RWPE2 (cell line): Measurements from ENCODE around the gene RAB33B.

Experiments
- ATAC-seq: fragments of 200-7000 bp; cut with Tn5 transposase; 3 replicates; pipeline ENCODE4 v1.9.1; 2021; ENCODE audit warnings: low read depth
- DNase-seq: peaks from one replicate; pipeline ENCODE4 v3.0.0-alpha.2; 2020; ENCODE audit warnings: low spot score
- H3K27ac ChIP-seq: fragments of 450-650 bp; 2 replicates; pipeline ENCODE4 v1.5.1; 2017; ENCODE audit warnings: mild to moderate bottlenecking; ENCODE audit not compliant: poor library complexity, severe bottlenecking
- H3K27me3 ChIP-seq: fragments of 250-450 bp; sonication (Bioruptor Pico); 2 replicates; pipeline ENCODE4 v1.5.1; 2021; ENCODE audit warnings: mild to moderate bottlenecking, moderate library complexity; ENCODE audit not compliant: insufficient read depth, poor library complexity, severe bottlenecking
- H3K36me3 ChIP-seq: fragments of 250-450 bp; sonication (Bioruptor Pico); 2 replicates; pipeline ENCODE4 v1.5.1; 2020; ENCODE audit warnings: low read depth, mild to moderate bottlenecking, moderate library complexity
- H3K4me1 ChIP-seq: fragments of 250-450 bp; sonication (Bioruptor Pico); 2 replicates; pipeline ENCODE4 v1.5.1; 2021; ENCODE audit warnings: mild to moderate bottlenecking, moderate library complexity; ENCODE audit not compliant: insufficient read depth, poor library complexity, severe bottlenecking
- H3K4me3 ChIP-seq: fragments of 250-450 bp; sonication (Bioruptor Pico); 2 replicates; pipeline ENCODE4 v1.5.1; 2021; ENCODE audit warnings: mild to moderate bottlenecking, moderate library complexity; ENCODE audit not compliant: severe bottlenecking
- H3K9me3 ChIP-seq: fragments of 250-450 bp; sonication (Bioruptor Pico); 2 replicates; pipeline ENCODE4 v1.5.1; 2021; ENCODE audit warnings: mild to moderate bottlenecking, moderate library complexity; ENCODE audit not compliant: severe bottlenecking
- CTCF ChIP-seq: fragments of 450-650 bp; IDR thresholded peaks from one replicate; pipeline ENCODE4 v1.5.1; 2017; ENCODE audit warnings: mild to moderate bottlenecking, moderate library complexity; ENCODE audit not compliant: poor library complexity, severe bottlenecking

The RAB33B gene

GRCh38 chr4:139470997-139471665 is 17.2 kb downstream of the RAB33B start:
- H3K36me3 ChIP-seq = peaks cover 17% of the 10 kb centered on the region
- H3K4me3 ChIP-seq = no peak overlapping the region
- no peak for TF ChIP-seq CTCF
- no peaks in the 10 kb centered on the region for H3K4me1 ChIP-seq
- H3K9me3 ChIP-seq = no peaks in the 10 kb centered on the region
- ATAC-seq (no peak), DNase-seq (no peak)
- no peak overlapping the region for H3K27ac ChIP-seq
- H3K27me3 ChIP-seq = no peaks in the 10 kb centered on the region

- ATAC-seq = no peak
- Histone ChIP-seq H3K9me3 (no peaks in the 10 kb centered on the region), H3K27me3 (no peaks in the 10 kb centered on the region), H3K4me1 (no peaks in the 10 kb centered on the region), H3K27ac (no peak overlapping the region), H3K36me3 (peaks cover 17% of the 10 kb centered on the region), H3K4me3 (no peak overlapping the region)
- no peak for TF ChIP-seq CTCF
- no peak for DNase-seq
Observed at GRCh38 chr4:139472852-139473251, 18.9 kb downstream of the RAB33B start.

- no peak overlapping the region for H3K27ac ChIP-seq
- no peak for ATAC-seq
- DNase-seq = no peak
- no peaks in the 10 kb centered on the region for H3K4me1 ChIP-seq
- H3K27me3 ChIP-seq = no peaks in the 10 kb centered on the region
- H3K9me3 ChIP-seq = no peaks in the 10 kb centered on the region
- TF ChIP-seq CTCF = no peak
- H3K36me3 ChIP-seq = peaks cover 17% of the 10 kb centered on the region
- no peak overlapping the region for H3K4me3 ChIP-seq
Observed at GRCh38 chr4:139476363-139476762, 22.4 kb downstream of the RAB33B start.

- ATAC-seq (no peak), DNase-seq (no peak)
- no peak for TF ChIP-seq CTCF
- Histone ChIP-seq H3K27ac (no peak overlapping the region), H3K27me3 (no peaks in the 10 kb centered on the region), H3K9me3 (no peaks in the 10 kb centered on the region), H3K4me3 (no peak overlapping the region), H3K36me3 (no peaks in the 10 kb centered on the region), H3K4me1 (no peaks in the 10 kb centered on the region)
Observed at GRCh38 chr4:139481465-139481864, 27.5 kb downstream of the RAB33B start.

GRCh38 chr4:139483000-139483399 is 29.1 kb downstream of the RAB33B start:
- H3K27me3 ChIP-seq = no peaks in the 10 kb centered on the region
- no peak for ATAC-seq
- no peaks in the 10 kb centered on the region for H3K36me3 ChIP-seq
- H3K4me1 ChIP-seq = no peaks in the 10 kb centered on the region
- TF ChIP-seq CTCF = no peak
- H3K27ac ChIP-seq = no peak overlapping the region
- no peak for DNase-seq
- no peak overlapping the region for H3K4me3 ChIP-seq
- no peaks in the 10 kb centered on the region for H3K9me3 ChIP-seq
